H1 (cell line): ENCODE measurements around the gene KRT75. TPM values are rescaled to one million over a fixed set of nuclear protein-coding genes. Genes with fewer than 3 reads are reported as not detected.

ENCODE experiments used
- ASH2L ChIP-seq: fragments of 200-600, 300-600 bp; sonication (generic); IDR thresholded peaks from one replicate; pipeline ENCODE4 v1.7.1; 2017; ENCODE audit warnings: low read length
- EGR1 ChIP-seq: IDR thresholded peaks from 2 replicates; pipeline ENCODE4 v1.6.1; 2011; ENCODE audit warnings: low read depth, low read length, borderline replicate concordance
- RBBP5 ChIP-seq: IDR thresholded peaks from 2 replicates; pipeline ENCODE4 v1.7.1; 2012; ENCODE audit warnings: low read depth, mild to moderate bottlenecking, inconsistent platforms, low read length, moderate library complexity, borderline replicate concordance
- RNF2 ChIP-seq: fragments of 200-900, 300-1000 bp; sonication (generic); IDR thresholded peaks from 2 replicates; pipeline ENCODE4 v1.7.1; 2016; ENCODE audit warnings: borderline replicate concordance, low read depth, mild to moderate bottlenecking, antibody characterized with exemption, low read length; ENCODE audit not compliant: poor library complexity, severe bottlenecking; ENCODE audit errors: missing control alignments
- polyA plus RNA-seq, 7 experiments: library from polyadenylated mRNA; depleted of rRNA in 3 of 7; stranded (reverse) in 5 of 7; unstranded in 2 of 7; fragments of >200 nt in 5 of 7; fragments of 200-250 nt in 2 of 7; gene quantifications; 1 replicate in 5 of 7; 2 replicates in 1 of 7; 4 replicates in 1 of 7; pipeline versions ENCODE4 v1.2.1 to v1.2.3, GENCODE V29; 2011 to 2013; ENCODE audit warnings: missing spikeins in 2 of 7, mixed read lengths in 2 of 7
- total RNA-seq: library from RNA; stranded (reverse); fragmentation: NEBNext Ultra II Directional; extraction: Animal tissue kit (Norgen Biotek cat#: 25700); gene quantifications from 2 replicates; pipeline ENCODE4 v1.2.1, GENCODE V29; 2021

Gene KRT75
- total and polyA plus RNA-seq, 2 of the 8 experiments (the other 6 are each of a cell fraction or from before 2014, with no cell fraction given): not detected

GRCh38 chr12:52442600-52443061 is 8.5 kb upstream of the KRT75 start (continued):
- TF ChIP-seq EGR1 (no peak), RNF2 (no peak), RBBP5 (0 out of 2 replicates have a peak, but pooled peaks have one; percentile 65), ASH2L (peak; percentile 76)
